Glomerular visceral epithelial cell (primary cell): ENCODE results near the gene USP46.

ENCODE experiments used
- DNase-seq: peaks from one replicate; pipeline ENCODE4 v3.0.0-alpha.2; 2016; ENCODE audit errors: extremely low spot score

Gene USP46

GRCh38 chr4:52618795-52619590, 40.1 kb downstream of the USP46 start:
- no peak for DNase-seq

- DNase-seq: no peak
These were observed 41.6 kb downstream of the USP46 start for GRCh38 chr4:52617336-52618020.

GRCh38 chr4:52614241-52614640, 44.9 kb downstream of the USP46 start:
- DNase-seq: no peak

GRCh38 chr4:52612341-52612740, 46.8 kb downstream of the USP46 start:
- DNase-seq: no peak

GRCh38 chr4:52611030-52611555, 48.0 kb downstream of the USP46 start:
- no peak for DNase-seq

GRCh38 chr4:52606726-52607125, 52.4 kb downstream of the USP46 start:
- DNase-seq: no peak

- DNase-seq: no peak
These were observed 53.1 kb downstream of the USP46 start for GRCh38 chr4:52606040-52606439.

GRCh38 chr4:52604215-52604614, 54.9 kb downstream of the USP46 start:
- no peak for DNase-seq

- DNase-seq: no peak
These were observed 58.8 kb downstream of the USP46 start for GRCh38 chr4:52600275-52600674.

GRCh38 chr4:52595001-52595400, 64.1 kb downstream of the USP46 start:
- DNase-seq: no peak

GRCh38 chr4:52592287-52592686, 66.8 kb downstream of the USP46 start:
- DNase-seq: no peak

- peak; percentile 57 for DNase-seq
These were observed 70.1 kb downstream of the USP46 start for GRCh38 chr4:52588771-52589591.

GRCh38 chr4:52588097-52588496, 71.0 kb downstream of the USP46 start:
- peak; percentile 28 for DNase-seq

- no peak for DNase-seq
These were observed 73.0 kb downstream of the USP46 start for GRCh38 chr4:52586069-52586468.

- no peak for DNase-seq
These were observed 73.7 kb downstream of the USP46 start for GRCh38 chr4:52585379-52585778.

GRCh38 chr4:52579602-52580272, 79.4 kb downstream of the USP46 start:
- no peak for DNase-seq

- no peak for DNase-seq
These were observed 80.2 kb downstream of the USP46 start for GRCh38 chr4:52578951-52579350.

- no peak for DNase-seq
These were observed 81.5 kb downstream of the USP46 start for GRCh38 chr4:52577624-52577962.

GRCh38 chr4:52576961-52577623, 82.0 kb downstream of the USP46 start:
- peak; percentile 20 for DNase-seq

GRCh38 chr4:52576326-52576725, 82.8 kb downstream of the USP46 start:
- no peak for DNase-seq

GRCh38 chr4:52575406-52575805, 83.7 kb downstream of the USP46 start:
- DNase-seq: no peak
